ENCODE measurements around the gene CTDSP1.

The CTDSP1 gene

DNA sequence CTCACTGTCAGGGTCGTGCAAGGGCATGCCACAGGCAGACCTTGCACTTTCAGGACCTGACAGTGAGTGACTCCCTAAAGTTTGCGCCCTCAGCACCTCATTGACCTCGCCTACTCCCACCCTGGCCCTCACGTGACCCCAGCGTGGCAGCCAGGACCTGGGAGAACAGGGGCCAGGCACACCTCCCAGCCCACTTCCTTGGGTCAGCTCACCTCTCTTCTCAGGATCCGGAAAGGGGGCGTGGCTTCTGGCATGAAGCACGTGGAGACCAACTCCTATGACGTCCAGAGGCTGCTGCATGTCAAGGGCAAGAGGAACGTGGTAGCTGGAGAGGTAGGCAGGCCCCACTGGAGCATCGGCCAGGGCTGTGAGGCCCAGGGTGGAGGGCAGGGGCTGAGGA is 28.1 kb downstream of the CTDSP1 start:
- no peak for DNase-seq

GRCh38 chr2:218428846-218429558 is 29.3 kb downstream of the CTDSP1 start:
- DNase-seq, result no peak

DNA sequence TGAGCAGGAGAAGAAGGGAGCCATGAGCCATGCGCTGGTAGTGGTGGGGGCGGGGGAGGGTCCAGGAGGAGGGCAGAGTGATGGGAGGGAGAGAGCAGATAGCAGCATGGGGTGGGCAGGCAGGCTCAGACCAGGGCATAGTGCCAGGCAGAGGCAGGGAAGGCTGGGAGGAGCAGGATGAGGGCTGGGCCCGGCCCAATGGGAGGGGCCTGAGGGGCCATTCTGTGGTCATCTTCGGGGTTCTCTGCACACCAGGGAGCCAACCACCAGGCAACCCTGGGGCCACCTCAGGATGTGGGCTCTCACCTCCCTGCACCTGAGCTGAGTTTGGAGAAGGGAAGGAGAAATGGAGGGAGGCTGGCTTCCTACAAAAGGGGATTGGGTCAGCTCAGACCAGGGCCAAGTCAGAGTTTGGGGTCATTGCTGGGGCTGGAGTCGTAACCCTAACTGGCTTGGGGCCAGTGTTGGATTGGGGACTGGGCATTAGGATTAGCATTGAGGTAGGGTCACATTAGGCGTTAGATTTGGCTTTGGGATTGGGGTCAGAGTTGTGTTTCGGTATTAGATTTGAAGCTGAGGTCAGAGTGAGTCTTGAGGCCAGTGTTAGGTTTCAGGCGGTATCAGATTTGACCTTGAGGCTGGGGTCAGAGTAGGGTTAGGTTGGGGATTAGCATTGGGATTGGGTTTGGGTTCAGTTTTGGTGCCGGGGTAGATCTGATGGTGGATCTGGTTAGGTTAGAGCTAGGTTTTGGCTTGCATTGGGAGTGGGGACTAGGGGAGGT is 30.4 kb downstream of the CTDSP1 start:
- no peak for DNase-seq

GRCh38 chr2:218430721-218431120 is 31.1 kb downstream of the CTDSP1 start:
- DNase-seq, result no peak

GRCh38 chr2:218431878-218432277 is 32.2 kb downstream of the CTDSP1 start:
- DNase-seq, result no peak

DNA sequence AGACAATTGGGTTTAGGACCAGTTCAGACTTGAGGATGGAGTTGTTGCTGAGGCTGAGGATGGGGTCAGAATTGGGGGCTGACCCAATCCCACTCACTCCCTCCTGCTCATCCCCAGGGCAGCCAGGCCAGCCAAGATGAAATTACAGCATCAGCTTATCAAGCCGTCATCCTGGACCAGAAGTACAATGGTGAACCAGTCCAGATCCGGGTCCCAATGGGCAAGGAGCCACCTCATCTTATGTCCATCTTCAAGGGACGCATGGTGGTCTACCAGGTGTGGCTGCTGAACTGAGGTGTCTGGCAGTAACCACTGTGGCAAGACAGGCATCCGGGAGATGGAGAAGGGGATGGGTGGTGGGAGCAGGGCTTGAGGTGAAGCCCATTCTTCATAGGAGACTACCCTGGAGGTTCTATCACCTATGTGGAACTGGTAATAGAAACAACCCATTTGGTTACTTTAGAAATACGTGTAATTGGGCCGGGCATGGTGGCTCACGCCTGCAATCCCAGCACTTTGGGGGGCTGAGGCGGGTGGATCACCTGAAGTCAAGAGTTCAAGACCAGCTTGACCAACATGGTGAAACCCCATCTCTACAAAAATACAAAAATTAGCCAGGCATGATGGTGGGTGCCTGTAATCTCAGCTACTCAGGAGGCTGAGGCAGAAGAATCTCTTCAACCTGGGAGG is 33.2 kb downstream of the CTDSP1 start:
- no peak for DNase-seq

GRCh38 chr2:218434456-218434855 is 34.8 kb downstream of the CTDSP1 start:
- DNase-seq, result no peak

- DNase-seq, result no peak
Measured at GRCh38 chr2:218435003-218435982, 35.6 kb downstream of the CTDSP1 start.

- no peak for DNase-seq
Measured at GRCh38 chr2:218436992-218437391, 37.3 kb downstream of the CTDSP1 start.

DNA sequence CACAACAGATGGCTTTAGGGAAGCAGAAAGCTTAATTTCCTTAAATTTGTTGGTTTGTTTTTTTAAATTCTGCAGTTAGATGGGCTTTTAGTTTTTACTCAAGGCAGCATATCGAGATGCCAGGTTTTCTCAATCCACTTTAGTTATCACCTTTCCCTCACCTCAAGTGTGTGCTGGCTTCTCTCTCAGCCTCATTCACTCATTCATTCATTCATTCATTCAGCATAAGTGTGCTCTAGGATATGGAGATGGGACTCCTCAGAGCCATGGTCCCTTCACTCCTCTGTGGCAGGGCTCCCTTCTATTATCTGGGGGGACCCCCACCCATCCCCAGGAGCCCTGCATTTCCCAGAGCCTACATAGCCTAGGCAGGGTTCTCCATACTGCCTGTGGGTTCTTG is 38.3 kb downstream of the CTDSP1 start:
- no peak for DNase-seq

- no peak for DNase-seq
Measured at GRCh38 chr2:218438596-218438995, 38.9 kb downstream of the CTDSP1 start.

DNA sequence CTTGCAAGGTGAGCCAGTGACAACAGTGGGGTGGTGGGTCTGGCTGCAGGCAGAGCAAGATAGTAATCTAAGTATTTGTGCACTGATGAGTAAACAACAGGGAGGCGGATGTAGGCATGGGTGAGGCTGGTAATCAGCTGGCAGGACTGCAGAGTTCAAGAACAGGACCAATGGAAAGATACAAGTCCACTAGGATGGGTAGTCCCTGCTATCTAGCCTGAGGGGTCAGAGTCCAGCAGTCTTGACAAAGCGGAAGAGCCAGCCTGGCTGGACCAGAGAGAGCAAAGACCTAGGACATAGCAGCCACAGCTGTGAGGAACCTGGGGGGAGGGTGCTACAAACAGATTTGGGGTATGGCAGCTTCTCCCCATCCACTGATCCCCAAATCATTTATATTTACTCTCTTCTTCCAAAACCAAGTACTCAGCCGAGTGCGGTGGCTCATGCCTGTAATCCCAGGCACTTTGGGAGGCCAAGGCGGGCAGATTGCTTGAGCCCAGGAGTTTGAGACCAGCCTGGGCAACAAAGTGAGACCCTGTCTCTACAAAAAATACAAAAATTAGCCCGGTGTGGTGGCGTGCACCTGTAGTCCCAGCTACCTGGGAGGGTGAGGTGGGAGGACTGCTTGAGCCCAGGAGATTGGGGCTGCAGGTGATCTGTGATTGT is 45.2 kb downstream of the CTDSP1 start:
- no peak for DNase-seq

DNA sequence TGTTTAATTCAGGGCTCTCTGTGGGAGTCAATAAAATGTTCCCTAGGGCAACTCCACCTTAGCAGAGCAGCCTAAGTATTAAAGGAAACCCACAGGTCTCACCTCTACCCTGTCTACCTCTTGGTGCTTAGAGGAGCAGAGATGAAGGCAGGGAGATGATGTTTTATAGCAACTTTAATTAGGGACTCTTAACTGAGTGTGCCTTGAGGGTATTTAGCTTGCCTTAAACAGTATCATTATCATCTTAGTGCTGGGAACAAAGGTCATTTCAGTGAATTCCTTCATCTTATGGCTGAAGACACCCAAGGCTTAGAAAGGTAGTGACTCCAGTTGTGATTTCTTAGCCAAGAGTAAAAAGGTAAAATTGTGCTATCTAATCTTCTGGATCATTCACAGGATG is 45.9 kb downstream of the CTDSP1 start:
- no peak for DNase-seq

DNA sequence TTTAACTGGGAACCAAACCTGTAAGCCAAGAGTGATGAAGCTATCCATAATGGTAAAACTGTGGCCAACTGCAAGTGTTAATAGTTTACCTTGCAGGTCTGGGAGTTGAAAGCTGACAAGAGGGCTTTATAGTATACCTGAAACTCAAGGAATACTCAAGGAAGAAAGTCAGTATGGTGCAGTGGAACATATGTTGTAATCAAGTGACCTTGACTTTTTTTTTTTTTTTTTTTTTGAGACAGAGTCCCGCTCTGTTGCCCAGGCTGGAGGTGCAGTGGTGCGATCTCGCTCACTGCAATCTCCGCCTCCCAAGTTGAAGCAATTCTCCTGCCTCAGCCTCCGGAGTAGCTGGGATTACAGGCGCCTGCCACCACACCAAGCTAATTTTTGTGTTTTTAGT is 46.9 kb downstream of the CTDSP1 start:
- DNase-seq, result no peak

DNA sequence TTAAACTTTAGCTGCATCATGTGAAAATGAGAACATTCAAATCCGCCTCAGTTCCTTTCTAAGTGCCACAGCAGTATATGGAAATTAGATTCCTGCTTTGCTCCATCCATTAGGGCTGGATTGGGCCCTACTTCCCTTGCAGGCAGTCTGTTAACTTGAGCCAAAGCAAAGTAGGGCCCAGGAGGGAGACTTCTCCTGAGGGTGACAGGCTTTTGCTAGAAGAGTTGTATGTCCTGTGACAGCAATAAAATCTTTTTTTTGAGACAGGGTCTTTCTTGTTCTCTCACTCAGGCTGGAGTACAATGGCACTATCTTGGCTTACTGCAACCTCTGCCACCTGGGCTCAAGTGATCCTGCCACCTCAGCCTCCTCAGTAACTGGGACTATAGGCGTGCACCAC is 47.4 kb downstream of the CTDSP1 start:
- no peak for DNase-seq

GRCh38 chr2:218448934-218449333 is 49.3 kb downstream of the CTDSP1 start:
- DNase-seq, result peak; percentile 11

DNA sequence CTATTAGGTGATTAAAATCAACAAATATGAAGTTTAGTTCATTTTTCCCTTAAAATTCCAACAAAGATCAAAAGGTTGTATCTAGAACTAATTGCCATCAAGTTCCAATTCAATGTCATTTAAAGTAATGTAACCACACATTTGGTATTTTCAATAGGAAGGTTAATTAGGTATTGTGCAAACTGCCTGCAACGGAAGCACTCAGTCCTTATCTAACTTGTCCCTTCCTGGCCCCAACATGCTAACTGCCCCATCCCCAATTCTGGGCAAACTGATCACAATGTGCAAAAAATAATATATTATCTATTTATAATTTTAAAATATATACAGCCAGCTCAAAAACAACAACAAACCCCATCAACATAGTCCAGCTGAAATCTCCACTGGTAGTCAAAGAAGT is 52.4 kb downstream of the CTDSP1 start:
- no peak for DNase-seq
